ENCODE results near the gene GIPC1. TPM values are rescaled to one million over a fixed set of nuclear protein-coding genes. Genes with fewer than 3 reads are reported as not detected.

Gene GIPC1
- total and polyA plus RNA-seq, 9 of the 15 experiments (the other 6 are each of a cell fraction or from before 2014, with no cell fraction given): 0.49 to 54.7 (median 24.8) TPM

GRCh38 chr19:14517840-14518505 is 22.0 kb upstream of the GIPC1 start, which contains the start of gene DNAJB1 (continued):
- TF ChIP-seq MGA (IDR thresholded peaks at IDR 0.05) (no peak), ZNF75A (CRISPR knock-in tag; IDR thresholded peaks at IDR 0.05) (no peak), ZNF280B (CRISPR knock-in tag; IDR thresholded peaks at IDR 0.05) (no peak), GABPA (tag; conservative IDR thresholded peaks at IDR 0.05; ENCODE audit: low read depth) (no peak; the same call in 1 of the 2 replicates), TFAP4 (CRISPR knock-in tag; IDR thresholded peaks at IDR 0.05; ENCODE audit: borderline replicate concordance) (peak; percentile 54), ZZZ3 (IDR thresholded peaks at IDR 0.05) (no peak), KAT2B (IDR thresholded peaks at IDR 0.05; ENCODE audit: low read depth, low read length) (no peak), E2F5 (CRISPR knock-in tag; IDR thresholded peaks at IDR 0.05) (no peak), ZNF707 (CRISPR knock-in tag; conservative IDR thresholded peaks at IDR 0.05) (no peak), SETDB1 (IDR thresholded peaks at IDR 0.05; ENCODE audit: low read length) (no peak), KDM1A (IDR thresholded peaks at IDR 0.05) (no peak), MCM5 (IDR thresholded peaks at IDR 0.05; ENCODE audit: low read depth) (no peak), ELF2 (CRISPR knock-in tag; IDR thresholded peaks at IDR 0.05) (no peak)

Data from K562 (cell line).